Endodermal cell (in vitro differentiated cells): ENCODE data around the gene SLC7A11. TPM values are rescaled to one million over a fixed set of nuclear protein-coding genes. Genes with fewer than 3 reads are reported as not detected.

Experiments
- DNase-seq: peaks from one replicate; pipeline ENCODE4 v3.0.0-alpha.2; 2017
- H3K27ac ChIP-seq: 2 replicates; pipeline ENCODE4 v1.5.1; 2013; ENCODE audit warnings: mild to moderate bottlenecking, low read depth, low read length, moderate library complexity
- H3K27me3 ChIP-seq: 2 replicates; pipeline ENCODE4 v1.6.1; 2013; ENCODE audit warnings: mild to moderate bottlenecking, low read length, moderate library complexity; ENCODE audit not compliant: insufficient read depth, control insufficient read depth, poor library complexity, severe bottlenecking
- H3K36me3 ChIP-seq: 2 replicates; pipeline ENCODE4 v1.7.0; 2013; ENCODE audit warnings: mild to moderate bottlenecking, low read length, moderate library complexity; ENCODE audit not compliant: control insufficient read depth, insufficient read depth
- H3K4me1 ChIP-seq: one replicate; pipeline ENCODE4 v1.7.0; 2013; ENCODE audit warnings: low read length; ENCODE audit not compliant: control insufficient read depth, insufficient read depth
- H3K4me3 ChIP-seq: 2 replicates; pipeline ENCODE4 v1.5.1; 2013; ENCODE audit warnings: mild to moderate bottlenecking, low read length, moderate library complexity
- H3K9ac ChIP-seq: 2 replicates; pipeline ENCODE4 v1.6.1; 2013; ENCODE audit warnings: mild to moderate bottlenecking, low read length, moderate library complexity; ENCODE audit not compliant: poor library complexity, severe bottlenecking; ENCODE audit errors: extremely low read depth
- H3K9me3 ChIP-seq: 2 replicates; pipeline ENCODE4 v1.6.1; 2013; ENCODE audit warnings: mild to moderate bottlenecking, low read length, moderate library complexity; ENCODE audit not compliant: control insufficient read depth
- H3K27ac Mint-ChIP-seq: 2 replicates; pipeline ENCODE4 v1.8.0; 2020; ENCODE audit warnings: mixed read lengths
- H3K27me3 Mint-ChIP-seq: 2 replicates; pipeline ENCODE4 v1.8.0; 2021; ENCODE audit warnings: mild to moderate bottlenecking, mixed read lengths; ENCODE audit not compliant: insufficient read depth
- H3K36me3 Mint-ChIP-seq: 2 replicates; pipeline ENCODE4 v1.8.0; 2020; ENCODE audit warnings: low read depth, mixed read lengths
- H3K4me1 Mint-ChIP-seq: 2 replicates; pipeline ENCODE4 v1.8.0; 2020; ENCODE audit warnings: mixed read lengths
- H3K4me3 Mint-ChIP-seq: 2 replicates; pipeline ENCODE4 v1.8.0; 2020; ENCODE audit warnings: mild to moderate bottlenecking, moderate library complexity, mixed read lengths
- H3K9me3 Mint-ChIP-seq: 2 replicates; pipeline ENCODE4 v1.8.0; 2020; ENCODE audit warnings: mild to moderate bottlenecking, mixed read lengths
- CTCF ChIP-seq: fragments of 200-600 bp; sonication (generic); conservative IDR thresholded peaks from 2 replicates; pipeline ENCODE4 v1.5.0; 2021; ENCODE audit warnings: antibody characterized with exemption, mild to moderate bottlenecking
- WGBS, 2 experiments: methylation state at CpG; one replicate each; pipeline versions ENCODE4 v1.1.5 to v1.1.7; 2013; ENCODE audit warnings: missing lambda C conversion rate in 2 of 2, mixed read lengths in 1 of 2; ENCODE audit not compliant: insufficient coverage in 1 of 2, insufficient read length in 1 of 2; 5-methylcytosine and 5-hydroxymethylcytosine counted together
- total RNA-seq, 2 donors: library from RNA; stranded (reverse); fragmentation: NEBNext Ultra II Directional in 1 of 2; extraction: Animal tissue kit (Norgen Biotek cat#: 25700) in 1 of 2; gene quantifications; 2 replicates in 1 of 2; 3 replicates in 1 of 2; pipeline ENCODE4 v1.2.1, GENCODE V29; 2021

Gene SLC7A11
- total RNA-seq, 2 donors from 2014 or later, result 4.6 to 5.4 TPM

GRCh38 chr4:138247643-138248042 is 5.5 kb upstream of the SLC7A11 start:
- no peak overlapping the region for H3K4me3 ChIP-seq
- no peaks in the 10 kb centered on the region for H3K4me1 ChIP-seq
- WGBS, 2 experiments, result 93 to 97% methylated on average over 3 of the region's 3 CpGs
- Mint-ChIP-seq H3K27me3 (no peaks in the 10 kb centered on the region), H3K9me3 (no peaks in the 10 kb centered on the region), H3K36me3 (no peaks in the 10 kb centered on the region), H3K4me3 (no peak overlapping the region), H3K27ac (no peak overlapping the region), H3K4me1 (no peaks in the 10 kb centered on the region)
- no peaks in the 10 kb centered on the region for H3K9me3 ChIP-seq
- no peak for DNase-seq
- no peaks in the 10 kb centered on the region for H3K27me3 ChIP-seq
- H3K27ac ChIP-seq, result no peak overlapping the region
- no peak overlapping the region for H3K9ac ChIP-seq
- H3K36me3 ChIP-seq, result no peaks in the 10 kb centered on the region
- no peak for TF ChIP-seq CTCF

GRCh38 chr4:138243369-138243768 is 1.2 kb upstream of the SLC7A11 start:
- H3K9me3 Mint-ChIP-seq, result no peaks in the 10 kb centered on the region
- DNase-seq, result no peak
- H3K36me3 ChIP-seq, result no peaks in the 10 kb centered on the region
- H3K27me3 Mint-ChIP-seq, result no peaks in the 10 kb centered on the region
- H3K27ac Mint-ChIP-seq, result peak overlapping the region; percentile 70
- H3K27ac ChIP-seq, result no peak overlapping the region
- H3K27me3 ChIP-seq, result no peaks in the 10 kb centered on the region
- no peak for TF ChIP-seq CTCF
- no peak overlapping the region for H3K4me3 ChIP-seq
- no peaks in the 10 kb centered on the region for H3K36me3 Mint-ChIP-seq
- no peak overlapping the region for H3K4me3 Mint-ChIP-seq
- 96 to 100% methylated on average over 1 to 2 of the region's 3 CpGs for WGBS, 2 experiments
- no peaks in the 10 kb centered on the region for H3K4me1 ChIP-seq
- H3K4me1 Mint-ChIP-seq, result peaks cover 15% of the 10 kb centered on the region
- H3K9me3 ChIP-seq, result no peaks in the 10 kb centered on the region
- H3K9ac ChIP-seq, result no peak overlapping the region

- Histone ChIP-seq H3K36me3 (no peaks in the 10 kb centered on the region), H3K4me3 (peak overlapping the region; percentile 83), H3K9ac (peak overlapping the region; percentile 96), H3K27ac (peak overlapping the region; percentile 93), H3K4me1 (no peaks in the 10 kb centered on the region), H3K9me3 (no peaks in the 10 kb centered on the region), H3K27me3 (no peaks in the 10 kb centered on the region)
- H3K9me3 Mint-ChIP-seq, result no peaks in the 10 kb centered on the region
- no peak for DNase-seq
- TF ChIP-seq CTCF, result no peak
- whole genome bisulfite sequencing, 2 experiments, result 30% methylated on average over 1 of the region's 1 CpG; no CpG with 5 or more reads in 1 of the 2 experiments
- no peaks in the 10 kb centered on the region for H3K36me3 Mint-ChIP-seq
- H3K27me3 Mint-ChIP-seq, result no peaks in the 10 kb centered on the region
- peak overlapping the region; percentile 98 for H3K27ac Mint-ChIP-seq
- H3K4me3 Mint-ChIP-seq, result peak overlapping the region; percentile 68
- peaks cover 15% of the 10 kb centered on the region for H3K4me1 Mint-ChIP-seq
Measured at GRCh38 chr4:138242834-138243156, 646 bp upstream of the SLC7A11 start.
